Subcutaneous preadipocyte (primary cell): Measurements from ENCODE around the gene ZNF880. TPM values are rescaled to one million over a fixed set of nuclear protein-coding genes. Genes with fewer than 3 reads are reported as not detected.

Experiments
- small RNA-seq: library from RNA; depleted of rRNA; stranded (forward); fragments of <200 nt; gene quantifications from one replicate; pipeline ENCODE3, GENCODE V24; 2012
- total RNA-seq: library from RNA; depleted of rRNA; stranded (reverse); fragments of >200 nt; gene quantifications from 2 replicates; pipeline ENCODE4 v1.2.3, GENCODE V29; 2012

The ZNF880 gene
- 17.3 and 17.4 TPM in 2 replicates for total RNA-seq

DNA sequence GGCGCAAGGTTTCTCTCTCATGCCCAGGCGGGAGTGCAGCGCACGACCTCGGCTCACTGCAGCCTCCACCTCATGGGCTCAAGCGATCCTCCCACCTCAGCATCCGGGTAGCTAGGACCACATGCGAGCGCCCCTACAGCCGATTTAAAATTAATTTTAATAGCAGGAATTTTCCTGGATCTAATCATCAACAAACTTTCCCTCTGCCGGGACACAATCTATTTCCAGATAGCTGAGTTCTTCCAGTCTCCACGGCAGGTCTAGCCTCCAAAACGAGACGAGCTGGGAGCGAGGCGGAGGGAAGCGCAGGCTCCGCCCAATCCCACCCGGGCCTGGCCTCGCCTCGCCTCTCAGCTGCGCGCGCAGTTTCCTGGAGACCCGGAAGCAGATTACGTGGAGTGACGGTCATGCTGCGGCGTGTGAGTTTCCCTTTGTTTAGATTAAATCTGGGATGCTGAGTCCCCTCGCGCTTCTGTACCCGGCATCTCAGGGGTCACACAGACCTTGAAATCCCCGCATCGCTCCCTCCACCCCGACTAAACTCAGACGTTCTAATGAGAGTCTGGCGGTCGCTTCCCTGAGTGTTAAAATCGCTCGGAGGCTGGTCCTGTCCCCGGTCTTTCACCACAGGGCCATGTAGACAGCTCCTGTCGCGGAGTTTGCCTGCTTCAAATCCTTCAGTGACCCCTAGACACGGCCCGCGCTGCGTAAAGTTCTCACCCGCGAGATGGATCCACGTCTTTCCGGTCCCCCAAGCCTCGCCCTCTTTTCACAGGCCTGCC is at the start of gene ZNF880:
ZNF880 (plus strand) TSS at position 365 of the 782 bp plus-strand sequence; CDS start at position 408, 43 bp downstream.

DNA sequence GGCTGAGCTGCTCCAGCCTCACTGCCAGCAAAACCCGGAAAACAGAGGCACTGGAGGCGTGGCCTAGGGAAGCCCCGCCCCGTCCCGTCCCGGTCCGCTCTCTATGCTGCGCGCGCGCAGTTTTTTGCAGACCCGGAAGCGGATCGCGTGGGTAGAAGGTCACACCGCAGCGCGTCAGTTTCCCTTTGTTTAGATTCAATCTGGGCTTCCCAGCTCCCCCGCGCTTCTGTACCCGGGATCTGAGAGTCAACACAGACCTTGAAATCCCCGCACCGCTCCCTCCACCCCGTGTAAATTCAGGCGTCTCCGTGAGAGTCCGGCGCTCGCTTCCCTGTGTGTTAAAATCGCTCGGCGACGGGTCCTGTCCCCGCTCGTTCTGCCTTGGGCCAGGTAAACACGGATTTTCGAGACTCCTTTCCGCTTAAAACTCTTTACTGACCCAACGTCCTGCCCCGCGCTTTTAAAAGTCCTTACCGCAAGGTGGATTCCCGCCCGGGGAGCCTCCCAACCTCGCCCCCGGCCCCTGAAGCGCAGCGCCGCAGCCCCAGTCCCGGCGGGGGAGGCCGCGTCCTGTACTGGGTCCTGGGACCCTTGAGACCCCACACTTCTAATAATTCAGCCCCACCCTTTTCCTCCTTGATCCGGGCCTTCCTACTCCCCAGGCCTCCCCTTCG is 33.5 kb upstream of the ZNF880 start, which contains the start of gene ZNF610:
ZNF610 (plus strand) TSS at position 127 of the 674 bp plus-strand sequence. CDS start 12,930 bp downstream, outside the sequence.

GRCh38 chr19:52397310-52398080 is 27.8 kb downstream of the ZNF880 start, which contains the start of gene ZNF528:
Gene ZNF528, plus strand, starts transcription at chr19:52397849. Its CDS starts 4,165 bp downstream, at chr19:52402014.

DNA sequence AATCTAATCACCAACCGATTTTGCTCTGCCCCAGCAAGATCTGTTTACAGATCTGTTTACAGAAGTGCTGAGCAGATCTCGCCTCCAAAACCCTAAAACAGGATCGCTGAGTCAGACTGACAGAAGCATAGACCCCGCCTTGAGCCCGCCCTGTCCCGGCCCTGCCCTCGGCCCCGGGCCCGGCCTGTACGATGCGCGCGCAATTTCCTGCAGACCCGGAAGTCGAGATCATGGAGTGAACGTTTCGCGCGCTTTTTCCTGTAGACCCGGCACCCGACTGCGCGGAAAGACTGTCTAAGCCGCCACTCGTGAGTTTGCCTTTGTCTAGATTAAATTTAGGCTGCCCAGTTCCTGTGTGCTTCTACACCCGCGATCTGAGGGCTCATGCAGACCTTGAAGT is 59.2 kb downstream of the ZNF880 start, which contains the start of gene ZNF534:
ZNF534 (plus strand) TSS at position 212 of the 400 bp plus-strand sequence. CDS start 2,327 bp downstream, outside the sequence.

Small RNA genes within 50 kb of the gene (small RNA-seq; reads per million reads assigned to genes)
- gene AC010332.1, result not detected

Other genes starting within 250 kb of the ZNF880 start
- gene ZNF616, start 230.0 kb upstream of the ZNF880 start, total RNA-seq, result 7.8 and 8.8 TPM in 2 replicates
- gene ZNF836, start 198.3 kb upstream of the ZNF880 start, total RNA-seq, result 3.3 and 5.1 TPM in 2 replicates
- gene PPP2R1A, start 179.9 kb upstream of the ZNF880 start, total RNA-seq, result 182 and 201 TPM in 2 replicates
- gene ZNF766, start 100.3 kb upstream of the ZNF880 start, total RNA-seq, result 7.4 and 8.5 TPM in 2 replicates
- gene ZNF480, start 72.8 kb upstream of the ZNF880 start, total RNA-seq, result 7.0 and 7.8 TPM in 2 replicates
- gene ZNF610, start 33.7 kb upstream of the ZNF880 start, total RNA-seq, result 0.78 and 2.9 TPM in 2 replicates
- 13.1 and 17.6 TPM in 2 replicates for gene ZNF528, start 27.9 kb downstream of the ZNF880 start, total RNA-seq
- gene ZNF534, start 59.2 kb downstream of the ZNF880 start, total RNA-seq, result under 0.01 and 0.20 TPM in 2 replicates
- gene ZNF578, start 83.6 kb downstream of the ZNF880 start, total RNA-seq, result 1.6 and 2.2 TPM in 2 replicates
- gene ZNF808, start 157.7 kb downstream of the ZNF880 start, total RNA-seq, result 15.2 and 16.2 TPM in 2 replicates
- 9.2 and 12.9 TPM in 2 replicates for gene ZNF701, start 200.4 kb downstream of the ZNF880 start, total RNA-seq